ENCODE results near the gene LILRA1.
"Not testable (repeated sequence)": the region's sequence is repeated elsewhere in the genome, so short reads cannot be mapped to it uniquely, and the experiment has no call there.

Gene LILRA1

DNA sequence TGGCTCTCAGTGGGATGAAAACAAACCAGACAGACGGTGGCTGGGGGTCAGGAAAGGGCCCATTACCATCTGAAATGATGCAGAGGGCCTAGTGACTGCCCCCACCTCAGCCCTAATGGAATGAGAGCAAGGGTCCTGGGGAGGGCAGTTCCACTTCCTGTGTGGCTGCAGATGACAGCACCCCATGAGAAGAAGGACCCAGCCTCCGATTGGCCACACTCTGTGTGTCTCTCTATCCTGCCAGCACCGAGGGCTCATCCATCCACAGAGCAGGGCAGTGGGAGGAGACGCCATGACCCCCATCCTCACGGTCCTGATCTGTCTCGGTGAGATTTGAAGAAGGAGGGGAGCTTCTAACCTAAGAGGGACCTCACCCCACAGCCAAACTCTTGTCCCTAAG lies 37.4 kb downstream of the LILRA1 start:
- Histone ChIP-seq H3K79me2 (no peaks in the 10 kb centered on the region), H3K4me1 (no peaks in the 10 kb centered on the region), H3K4me3 (ENCODE audit: low read depth, low read length) (no peak overlapping the region), H3K9me3 (ENCODE audit: control insufficient read depth, low read length) (no peaks in the 10 kb centered on the region), H3K27me3 (ENCODE audit: control insufficient read depth, insufficient read depth, low read length) (no peaks in the 10 kb centered on the region), H3K27ac (no peak overlapping the region), H2AFZ (no peak overlapping the region), H3K36me3 (ENCODE audit: control insufficient read depth, insufficient read depth, low read length) (no peaks in the 10 kb centered on the region), H3K9ac (no peak overlapping the region), H3K4me2 (ENCODE audit: low read length) (no peak overlapping the region)
- TF ChIP-seq, protein P1, sequence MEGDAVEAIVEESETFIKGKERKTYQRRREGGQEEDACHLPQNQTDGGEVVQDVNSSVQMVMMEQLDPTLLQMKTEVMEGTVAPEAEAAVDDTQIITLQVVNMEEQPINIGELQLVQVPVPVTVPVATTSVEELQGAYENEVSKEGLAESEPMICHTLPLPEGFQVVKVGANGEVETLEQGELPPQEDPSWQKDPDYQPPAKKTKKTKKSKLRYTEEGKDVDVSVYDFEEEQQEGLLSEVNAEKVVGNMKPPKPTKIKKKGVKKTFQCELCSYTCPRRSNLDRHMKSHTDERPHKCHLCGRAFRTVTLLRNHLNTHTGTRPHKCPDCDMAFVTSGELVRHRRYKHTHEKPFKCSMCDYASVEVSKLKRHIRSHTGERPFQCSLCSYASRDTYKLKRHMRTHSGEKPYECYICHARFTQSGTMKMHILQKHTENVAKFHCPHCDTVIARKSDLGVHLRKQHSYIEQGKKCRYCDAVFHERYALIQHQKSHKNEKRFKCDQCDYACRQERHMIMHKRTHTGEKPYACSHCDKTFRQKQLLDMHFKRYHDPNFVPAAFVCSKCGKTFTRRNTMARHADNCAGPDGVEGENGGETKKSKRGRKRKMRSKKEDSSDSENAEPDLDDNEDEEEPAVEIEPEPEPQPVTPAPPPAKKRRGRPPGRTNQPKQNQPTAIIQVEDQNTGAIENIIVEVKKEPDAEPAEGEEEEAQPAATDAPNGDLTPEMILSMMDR (IDR thresholded peaks at IDR 0.05): no peak

DNA sequence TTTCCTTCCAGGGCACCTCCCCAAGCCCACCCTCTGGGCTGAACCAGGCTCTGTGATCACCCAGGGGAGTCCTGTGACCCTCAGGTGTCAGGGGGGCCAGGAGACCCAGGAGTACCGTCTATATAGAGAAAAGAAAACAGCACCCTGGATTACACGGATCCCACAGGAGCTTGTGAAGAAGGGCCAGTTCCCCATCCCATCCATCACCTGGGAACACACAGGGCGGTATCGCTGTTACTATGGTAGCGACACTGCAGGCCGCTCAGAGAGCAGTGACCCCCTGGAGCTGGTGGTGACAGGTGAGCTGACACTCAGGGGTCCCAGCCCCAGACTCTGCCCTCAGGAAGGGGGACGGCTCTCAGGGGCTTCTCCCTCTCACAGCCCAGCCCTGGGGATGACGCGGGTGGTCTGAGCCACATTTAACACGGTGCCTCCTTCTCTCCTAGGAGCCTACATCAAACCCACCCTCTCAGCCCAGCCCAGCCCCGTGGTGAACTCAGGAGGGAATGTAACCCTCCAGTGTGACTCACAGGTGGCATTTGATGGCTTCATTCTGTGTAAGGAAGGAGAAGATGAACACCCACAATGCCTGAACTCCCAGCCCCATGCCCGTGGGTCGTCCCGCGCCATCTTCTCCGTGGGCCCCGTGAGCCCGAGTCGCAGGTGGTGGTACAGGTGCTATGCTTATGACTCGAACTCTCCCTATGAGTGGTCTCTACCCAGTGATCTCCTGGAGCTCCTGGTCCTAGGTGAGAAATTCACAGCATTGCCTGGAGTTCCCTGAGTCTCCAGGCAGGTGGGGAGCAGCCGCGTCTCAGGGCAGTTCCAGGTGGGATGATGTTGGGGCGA lies 38.3 kb downstream of the LILRA1 start:
- H3K9me3 ChIP-seq (ENCODE audit: control insufficient read depth, low read length); H3K4me3 ChIP-seq (ENCODE audit: low read depth, low read length); H3K79me2 ChIP-seq; H3K9ac ChIP-seq; H3K27ac ChIP-seq; H3K27me3 ChIP-seq (ENCODE audit: control insufficient read depth, insufficient read depth, low read length); H3K4me2 ChIP-seq (ENCODE audit: low read length); H3K36me3 ChIP-seq (ENCODE audit: control insufficient read depth, insufficient read depth, low read length); H3K4me1 ChIP-seq; H2AFZ ChIP-seq: not testable (repeated sequence)

DNA sequence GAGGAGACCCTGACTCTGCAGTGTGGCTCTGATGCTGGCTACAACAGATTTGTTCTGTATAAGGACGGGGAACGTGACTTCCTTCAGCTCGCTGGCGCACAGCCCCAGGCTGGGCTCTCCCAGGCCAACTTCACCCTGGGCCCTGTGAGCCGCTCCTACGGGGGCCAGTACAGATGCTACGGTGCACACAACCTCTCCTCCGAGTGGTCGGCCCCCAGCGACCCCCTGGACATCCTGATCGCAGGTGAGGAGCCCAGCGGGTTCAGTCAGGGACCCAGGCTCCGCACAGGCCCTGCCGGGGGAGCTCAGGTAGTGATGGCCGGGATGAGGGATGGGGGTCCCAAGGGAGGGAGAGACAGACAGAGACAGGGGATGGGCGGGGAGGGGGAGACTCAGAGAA lies 39.1 kb downstream of the LILRA1 start:
- not testable (repeated sequence) for H3K4me2 ChIP-seq (ENCODE audit: low read length); H3K4me1 ChIP-seq; H3K79me2 ChIP-seq; H3K27ac ChIP-seq; H3K9me3 ChIP-seq (ENCODE audit: control insufficient read depth, low read length); H3K9ac ChIP-seq; H3K36me3 ChIP-seq (ENCODE audit: control insufficient read depth, insufficient read depth, low read length); H2AFZ ChIP-seq; H3K27me3 ChIP-seq (ENCODE audit: control insufficient read depth, insufficient read depth, low read length); H3K4me3 ChIP-seq (ENCODE audit: low read depth, low read length)

DNA sequence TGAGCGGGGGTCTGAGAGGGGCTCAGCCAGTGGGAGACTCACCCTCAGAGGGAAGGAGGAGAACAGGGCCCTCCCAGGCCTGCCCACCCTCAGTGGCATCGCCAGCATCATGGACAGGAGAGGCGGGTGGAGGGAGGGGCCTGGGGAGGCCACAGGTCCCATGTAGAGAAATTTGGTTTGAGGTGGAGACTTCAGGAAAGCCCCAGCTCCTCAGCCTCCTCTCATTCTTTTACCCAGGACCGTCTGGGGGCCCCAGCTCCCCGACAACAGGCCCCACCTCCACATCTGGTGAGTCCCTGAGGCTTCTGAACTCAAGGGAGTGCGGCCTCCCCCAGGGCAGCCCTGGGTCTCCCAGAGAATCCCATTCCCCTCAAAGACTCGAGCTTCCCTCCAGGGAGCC lies 40.0 kb downstream of the LILRA1 start:
- H3K9me3 ChIP-seq (ENCODE audit: control insufficient read depth, low read length): no peaks in the 10 kb centered on the region
- no peak overlapping the region for H3K4me3 ChIP-seq (ENCODE audit: low read depth, low read length)
- no peak overlapping the region for H3K27ac ChIP-seq
- no peaks in the 10 kb centered on the region for H3K27me3 ChIP-seq (ENCODE audit: control insufficient read depth, insufficient read depth, low read length)
- H3K36me3 ChIP-seq (ENCODE audit: control insufficient read depth, insufficient read depth, low read length): no peaks in the 10 kb centered on the region
- H3K79me2 ChIP-seq: no peaks in the 10 kb centered on the region
- no peak overlapping the region for H3K9ac ChIP-seq
- no peak overlapping the region for H3K4me2 ChIP-seq (ENCODE audit: low read length)
- no peak overlapping the region for H2AFZ ChIP-seq
- TF ChIP-seq, protein P1 (IDR thresholded peaks at IDR 0.05): no peak
- H3K4me1 ChIP-seq: no peaks in the 10 kb centered on the region

DNA sequence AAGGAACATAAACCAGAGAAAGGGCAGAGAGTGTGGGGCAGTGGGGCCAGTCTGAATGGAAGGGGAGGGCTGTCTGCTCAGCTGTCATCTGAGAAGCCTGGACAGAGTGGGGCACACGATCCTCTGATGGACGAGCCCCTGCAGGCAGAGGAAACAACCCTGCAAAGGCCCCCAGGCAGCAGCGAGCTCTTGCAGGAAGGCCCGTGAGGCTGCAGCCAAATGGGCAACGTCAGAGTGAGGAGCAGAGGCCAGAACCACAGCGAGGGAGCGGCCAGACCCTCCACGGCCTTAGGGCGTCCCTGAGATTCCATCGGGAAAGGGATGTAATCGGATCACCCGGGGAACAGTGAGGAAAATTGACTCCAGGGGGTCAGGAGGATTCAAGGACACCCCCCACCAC lies 42.6 kb downstream of the LILRA1 start:
- H3K27ac ChIP-seq, H3K9ac ChIP-seq, H2AFZ ChIP-seq: not testable (repeated sequence)

DNA sequence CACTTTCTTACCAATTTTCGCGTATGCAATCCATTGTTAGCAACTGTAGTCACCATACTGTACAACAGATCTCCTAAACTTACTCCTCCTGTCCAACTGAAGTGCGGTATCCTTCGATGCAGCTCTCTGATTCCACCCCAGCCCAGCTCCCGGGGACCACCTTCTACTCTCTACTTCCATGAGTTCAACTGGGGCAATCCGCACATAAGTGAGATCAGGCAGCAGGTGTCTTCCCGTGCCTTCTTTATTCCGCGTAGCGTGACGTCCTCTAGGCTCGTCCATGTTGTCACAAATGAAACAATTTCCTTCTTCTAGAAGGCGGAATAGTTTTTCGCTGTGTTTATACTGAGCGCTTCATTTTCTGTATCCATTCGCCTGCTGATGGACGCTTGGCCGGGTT lies 45.3 kb downstream of the LILRA1 start:
- H3K27me3 ChIP-seq (ENCODE audit: control insufficient read depth, insufficient read depth, low read length): no peaks in the 10 kb centered on the region
- no peaks in the 10 kb centered on the region for H3K9me3 ChIP-seq (ENCODE audit: control insufficient read depth, low read length)
- no peak overlapping the region for H3K27ac ChIP-seq
- no peaks in the 10 kb centered on the region for H3K4me1 ChIP-seq
- H2AFZ ChIP-seq: no peak overlapping the region
- H3K9ac ChIP-seq: no peak overlapping the region
- no peak overlapping the region for H3K4me2 ChIP-seq (ENCODE audit: low read length)
- H3K36me3 ChIP-seq (ENCODE audit: control insufficient read depth, insufficient read depth, low read length): no peaks in the 10 kb centered on the region
- no peaks in the 10 kb centered on the region for H3K79me2 ChIP-seq
- H3K4me3 ChIP-seq (ENCODE audit: low read depth, low read length): no peak overlapping the region
- TF ChIP-seq, protein P1 (IDR thresholded peaks at IDR 0.05): no peak

More for the DNA sequence above, 42.6 kb downstream of the LILRA1 start:
- not testable (repeated sequence) for H3K9me3 ChIP-seq (ENCODE audit: control insufficient read depth, low read length); H3K4me2 ChIP-seq (ENCODE audit: low read length); H3K79me2 ChIP-seq; H3K27me3 ChIP-seq (ENCODE audit: control insufficient read depth, insufficient read depth, low read length); H3K4me3 ChIP-seq (ENCODE audit: low read depth, low read length); H3K4me1 ChIP-seq; H3K36me3 ChIP-seq (ENCODE audit: control insufficient read depth, insufficient read depth, low read length)

DNA sequence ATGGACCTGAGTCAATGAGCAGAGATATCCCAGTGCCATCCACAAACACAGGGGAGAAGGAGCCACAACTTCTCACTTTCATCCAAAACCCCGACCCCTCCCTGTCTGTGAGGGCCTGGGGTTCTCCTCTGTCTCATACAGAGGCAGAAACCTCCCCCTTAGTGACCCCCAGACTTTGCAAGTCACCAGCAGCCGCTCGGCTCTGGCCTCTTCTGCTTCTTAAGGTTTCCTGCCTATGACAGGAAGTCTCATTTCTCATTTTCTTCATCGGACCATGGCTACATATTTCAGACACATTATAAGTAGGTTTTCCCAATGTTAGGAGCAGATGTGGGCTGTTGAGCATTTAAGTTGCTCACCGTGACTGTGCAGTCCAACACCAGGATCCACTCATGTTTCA lies 49.5 kb downstream of the LILRA1 start:
- H2AFZ ChIP-seq; H3K9me3 ChIP-seq (ENCODE audit: control insufficient read depth, low read length); H3K27me3 ChIP-seq (ENCODE audit: control insufficient read depth, insufficient read depth, low read length); H3K9ac ChIP-seq; H3K4me1 ChIP-seq; H3K4me2 ChIP-seq (ENCODE audit: low read length); H3K4me3 ChIP-seq (ENCODE audit: low read depth, low read length); H3K36me3 ChIP-seq (ENCODE audit: control insufficient read depth, insufficient read depth, low read length); H3K27ac ChIP-seq; H3K79me2 ChIP-seq: not testable (repeated sequence)

DNA sequence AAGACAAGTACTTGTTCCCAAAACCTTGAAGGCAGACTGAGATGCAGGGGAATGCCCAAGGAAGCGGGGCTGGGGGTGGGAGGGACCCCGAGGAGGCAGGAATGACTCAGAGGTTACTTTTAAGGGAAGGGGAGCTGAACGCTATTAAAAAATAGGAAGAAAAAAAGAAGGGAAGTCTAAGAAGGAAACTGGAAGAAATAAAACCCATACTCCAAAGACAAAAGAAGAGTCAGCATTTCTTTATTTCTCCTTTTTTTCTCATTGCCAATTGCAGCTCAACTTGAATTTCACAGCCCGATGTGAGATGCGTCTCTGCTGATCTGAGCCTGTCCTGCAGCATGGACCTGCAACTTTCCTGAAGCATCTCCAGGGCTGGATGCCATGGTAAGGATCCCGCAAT lies 50.2 kb downstream of the LILRA1 start:
- not testable (repeated sequence) for H3K27me3 ChIP-seq (ENCODE audit: control insufficient read depth, insufficient read depth, low read length); H3K79me2 ChIP-seq; H3K4me2 ChIP-seq (ENCODE audit: low read length); H3K27ac ChIP-seq; H3K4me3 ChIP-seq (ENCODE audit: low read depth, low read length); H2AFZ ChIP-seq; H3K4me1 ChIP-seq; H3K9me3 ChIP-seq (ENCODE audit: control insufficient read depth, low read length); H3K36me3 ChIP-seq (ENCODE audit: control insufficient read depth, insufficient read depth, low read length); H3K9ac ChIP-seq

Measured in parathyroid adenoma (tissue), 2 donors.